B cell (primary cell): ENCODE measurements around the gene GCH1.

Experiments
- CTCF ChIP-seq: fragments of 200-600 bp; IDR thresholded peaks from one replicate; pipeline ENCODE4 v1.8.0; 2022; ENCODE audit warnings: antibody characterized with exemption, mild to moderate bottlenecking
- EZH2 ChIP-seq: IDR thresholded peaks from 2 replicates; pipeline ENCODE4 v1.6.1; 2012; ENCODE audit warnings: borderline replicate concordance, low read depth, mild to moderate bottlenecking, moderate library complexity, low read length; ENCODE audit not compliant: insufficient read depth, poor library complexity, severe bottlenecking

GRCh38 chr14:54929556-54929955 lies 26.9 kb upstream of the GCH1 start:
- TF ChIP-seq CTCF (no peak), EZH2 (no peak)
